Central memory CD4-positive, alpha-beta T cell (primary cell): ENCODE data around the gene KCTD5.

Experiments
- DNase-seq: peaks from one replicate; pipeline ENCODE4 v3.0.0; 2022

KCTD5 gene

DNA sequence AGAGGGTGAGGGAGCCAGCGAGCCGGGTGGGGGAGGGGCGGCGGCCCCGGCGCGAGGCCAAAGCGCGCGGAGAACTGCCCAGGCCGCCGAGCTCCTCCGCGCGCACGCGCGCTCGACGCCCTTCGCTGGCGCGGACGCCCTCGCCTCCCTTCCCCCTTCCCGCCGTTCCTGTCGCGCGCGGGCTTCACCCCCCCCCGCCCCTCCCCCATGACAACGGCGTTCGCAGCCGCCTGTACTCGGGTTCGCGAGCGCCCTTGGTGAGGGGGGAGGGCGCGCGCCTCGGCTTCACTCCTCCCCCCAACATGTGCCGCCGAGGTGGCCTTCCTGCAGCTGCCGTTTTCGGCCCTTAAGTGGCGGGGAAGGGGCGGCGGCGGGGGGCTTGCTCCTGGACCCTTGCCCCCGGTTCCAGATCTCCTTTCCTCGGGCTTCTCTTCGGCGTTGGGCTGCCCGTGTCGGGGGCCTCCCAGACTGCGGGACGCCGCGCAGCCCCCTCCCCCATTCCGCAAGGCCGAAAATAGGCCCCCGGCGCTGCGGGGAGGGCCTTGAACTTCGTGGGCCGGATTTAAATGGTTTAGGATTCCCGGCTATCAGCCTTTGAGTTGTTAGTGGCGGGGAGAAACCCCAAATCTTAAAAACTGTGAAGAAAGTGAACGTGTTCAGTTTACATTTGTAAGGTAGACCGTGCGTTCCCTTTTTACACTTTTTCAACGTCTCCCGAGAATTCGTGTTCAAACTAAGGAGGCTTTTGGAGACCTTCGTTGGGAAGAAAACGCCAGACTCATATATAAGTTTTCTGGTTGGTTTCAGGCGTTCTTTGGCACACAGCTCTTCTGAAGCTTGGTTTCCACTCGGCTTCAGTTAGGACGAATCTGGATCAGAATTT is 70.8 kb downstream of the KCTD5 start:
- no peak for DNase-seq

GRCh38 chr16:2753733-2754020 is 71.4 kb downstream of the KCTD5 start:
- DNase-seq: no peak

DNA sequence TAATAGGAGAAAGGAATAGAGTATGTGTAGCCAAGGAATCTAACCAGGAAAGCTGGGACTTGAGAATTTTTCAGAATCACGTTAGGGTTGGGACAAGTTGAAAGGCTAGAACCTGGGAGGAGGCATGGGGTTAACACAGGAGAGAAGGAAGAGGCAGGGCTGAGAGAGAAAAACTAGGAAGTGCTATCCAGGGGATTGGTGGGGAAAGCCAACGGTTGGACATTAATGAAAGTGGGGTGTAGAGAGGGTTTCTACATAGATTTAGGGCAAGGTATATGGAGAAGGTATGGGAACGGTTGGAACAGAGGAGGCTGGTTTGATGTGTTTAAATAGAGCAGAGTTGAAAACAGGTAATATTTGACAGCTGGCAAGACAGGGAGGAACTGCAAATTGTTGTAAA is 72.8 kb downstream of the KCTD5 start:
- DNase-seq: no peak

- DNase-seq: no peak
Measured at GRCh38 chr16:2756288-2757015, 74.1 kb downstream of the KCTD5 start.

- DNase-seq: no peak
Measured at GRCh38 chr16:2757344-2757743, 75.0 kb downstream of the KCTD5 start.
